HCEC 1CT (cell line): ENCODE measurements around the gene GAS6.
"Not testable (repeated sequence)": the region's sequence is repeated elsewhere in the genome, so short reads cannot be mapped to it uniquely, and the experiment has no call there.

Experiments
- DNase-seq: peaks from one replicate; pipeline ENCODE4 v3.0.0-alpha.2; 2017

Gene GAS6

GRCh38 chr13:113886561-113887112, 22.8 kb upstream of the GAS6 start:
- no peak for DNase-seq

- DNase-seq, result no peak
Observed at GRCh38 chr13:113884821-113885220, 20.9 kb upstream of the GAS6 start.

- no peak for DNase-seq
Observed at GRCh38 chr13:113883921-113884804, 20.3 kb upstream of the GAS6 start.

GRCh38 chr13:113883314-113883811, 19.5 kb upstream of the GAS6 start:
- DNase-seq, result no peak

- DNase-seq, result no peak
Observed at GRCh38 chr13:113882716-113883115, 18.8 kb upstream of the GAS6 start.

GRCh38 chr13:113882267-113882630, 18.4 kb upstream of the GAS6 start:
- DNase-seq, result no peak

- no peak for DNase-seq
Observed at GRCh38 chr13:113881614-113882266, 17.9 kb upstream of the GAS6 start.

GRCh38 chr13:113880651-113881611, 17.1 kb upstream of the GAS6 start:
- no peak for DNase-seq

GRCh38 chr13:113879494-113880360, 15.9 kb upstream of the GAS6 start:
- DNase-seq, result no peak

- DNase-seq, result no peak
Observed at GRCh38 chr13:113879017-113879416, 15.1 kb upstream of the GAS6 start.

- DNase-seq, result no peak
Observed at GRCh38 chr13:113877149-113877990, 13.5 kb upstream of the GAS6 start.

- no peak for DNase-seq
Observed at GRCh38 chr13:113876346-113877148, 12.7 kb upstream of the GAS6 start.

GRCh38 chr13:113875837-113876281, 12.0 kb upstream of the GAS6 start:
- DNase-seq, result no peak

GRCh38 chr13:113875429-113875815, 11.5 kb upstream of the GAS6 start:
- DNase-seq, result no peak

- no peak for DNase-seq
Observed at GRCh38 chr13:113874579-113875428, 10.9 kb upstream of the GAS6 start.

GRCh38 chr13:113874177-113874576, 10.3 kb upstream of the GAS6 start:
- no peak for DNase-seq

GRCh38 chr13:113869263-113869662, 5.4 kb upstream of the GAS6 start:
- no peak for DNase-seq

GRCh38 chr13:113867913-113868312, 4.0 kb upstream of the GAS6 start:
- DNase-seq, result not testable (repeated sequence)

GRCh38 chr13:113865427-113865826, 1.6 kb upstream of the GAS6 start:
- DNase-seq, result no peak
